CMK (cell line): ENCODE data around the gene INPP5A.

ENCODE experiments used
- DNase-seq: peaks from one replicate; pipeline ENCODE4 v3.0.0-alpha.2; 2010; ENCODE audit warnings: low read depth

The INPP5A gene

GRCh38 chr10:132519382-132520176, 18.0 kb upstream of the INPP5A start:
- DNase-seq = no peak

DNA sequence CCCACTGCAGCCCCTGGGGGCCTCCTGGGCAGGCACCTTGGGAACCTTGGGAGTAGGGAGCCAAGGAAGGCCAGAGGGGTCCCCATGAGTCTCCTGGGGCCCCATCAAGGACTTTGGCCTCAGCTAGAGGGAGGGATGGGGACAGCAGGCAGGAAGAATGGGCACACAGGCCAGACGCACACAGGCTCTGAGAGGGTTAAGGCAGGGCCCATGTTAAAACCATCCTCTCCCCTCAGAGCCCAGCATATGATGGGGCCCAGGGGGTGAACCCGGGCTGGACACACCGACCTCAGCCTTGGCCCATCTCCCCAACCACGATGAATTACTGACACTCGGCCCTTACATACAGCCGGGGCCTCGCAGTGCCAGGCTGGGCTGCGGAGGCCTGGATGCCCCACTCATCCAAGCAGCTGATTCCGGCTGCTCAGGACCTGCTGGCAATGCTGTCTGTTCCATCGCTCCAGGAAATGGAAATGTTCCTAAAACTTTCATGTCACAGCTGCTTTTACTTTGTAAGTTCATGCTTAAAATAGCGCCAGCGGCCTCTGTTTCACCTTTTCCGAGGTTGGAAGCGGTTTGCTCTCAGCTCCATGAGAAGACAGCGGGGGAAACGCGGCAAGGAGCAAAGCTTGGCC, 17.3 kb upstream of the INPP5A start:
- DNase-seq = no peak

DNA sequence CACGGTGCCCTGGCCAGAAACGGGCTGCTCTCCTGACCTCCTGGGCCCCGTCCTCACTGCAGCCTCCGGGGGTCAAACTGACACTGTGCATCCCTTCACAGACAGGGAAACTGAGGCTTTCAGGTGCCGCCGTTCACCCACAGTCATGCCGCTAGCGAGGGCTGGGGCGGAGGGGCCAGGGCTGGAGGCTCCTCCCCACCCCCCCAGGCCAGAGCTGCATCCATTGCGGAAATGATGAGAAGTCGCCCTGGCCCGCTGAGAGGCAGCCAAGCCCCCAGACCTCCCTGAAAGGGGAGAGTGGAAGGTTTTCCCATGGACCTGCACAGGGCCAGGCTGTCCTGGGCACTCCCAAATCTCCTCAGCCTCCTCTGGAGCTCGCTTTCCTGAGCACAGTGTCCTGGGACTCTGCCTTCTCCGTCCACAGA, 16.5 kb upstream of the INPP5A start:
- DNase-seq = no peak

- DNase-seq = no peak
These were observed 16.0 kb upstream of the INPP5A start for GRCh38 chr10:132521466-132522102.

- no peak for DNase-seq
These were observed 14.8 kb upstream of the INPP5A start for GRCh38 chr10:132522521-132523411.

DNA sequence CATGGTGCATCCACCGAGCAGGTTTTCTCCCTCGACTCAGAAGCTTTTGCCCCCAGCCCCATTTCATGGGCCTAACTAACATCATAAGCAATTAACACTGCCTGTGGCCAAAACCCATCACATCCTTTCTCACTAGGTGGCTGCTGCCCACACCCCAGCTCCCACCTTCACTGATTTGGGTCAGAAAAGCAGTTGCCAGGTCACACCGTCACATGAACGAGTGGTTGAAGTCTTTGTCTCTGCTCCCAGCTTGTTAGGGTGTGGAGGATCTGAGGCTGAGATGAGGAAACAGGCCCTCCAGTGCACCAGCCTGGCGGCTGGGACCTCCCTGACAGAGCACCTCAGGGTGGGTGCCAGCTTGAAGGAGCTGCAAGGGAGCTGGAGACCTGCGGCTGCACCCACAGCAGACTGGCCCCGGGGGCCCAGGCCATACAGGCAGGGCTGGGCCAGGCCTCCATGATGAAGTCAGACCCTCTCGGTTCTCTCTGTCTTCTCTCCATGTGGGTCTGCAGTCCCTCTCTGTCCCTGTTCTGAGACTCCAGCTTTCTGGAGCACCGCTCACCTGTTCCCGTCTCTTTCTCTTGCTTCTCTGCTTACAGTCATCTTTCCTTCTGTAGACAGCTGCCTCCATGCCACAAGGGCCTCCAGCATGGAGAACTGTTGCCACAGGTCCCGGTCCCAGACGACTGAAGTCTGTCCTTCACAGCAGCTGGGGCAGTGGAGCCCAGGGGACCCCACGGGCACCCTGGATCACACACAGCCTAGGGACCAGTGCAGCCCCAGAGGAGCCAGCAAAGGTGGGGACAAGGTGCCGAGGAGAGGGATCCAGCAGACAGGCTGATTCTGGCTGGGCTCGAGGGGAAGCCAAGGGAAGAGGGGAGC, 13.8 kb upstream of the INPP5A start:
- no peak for DNase-seq

DNA sequence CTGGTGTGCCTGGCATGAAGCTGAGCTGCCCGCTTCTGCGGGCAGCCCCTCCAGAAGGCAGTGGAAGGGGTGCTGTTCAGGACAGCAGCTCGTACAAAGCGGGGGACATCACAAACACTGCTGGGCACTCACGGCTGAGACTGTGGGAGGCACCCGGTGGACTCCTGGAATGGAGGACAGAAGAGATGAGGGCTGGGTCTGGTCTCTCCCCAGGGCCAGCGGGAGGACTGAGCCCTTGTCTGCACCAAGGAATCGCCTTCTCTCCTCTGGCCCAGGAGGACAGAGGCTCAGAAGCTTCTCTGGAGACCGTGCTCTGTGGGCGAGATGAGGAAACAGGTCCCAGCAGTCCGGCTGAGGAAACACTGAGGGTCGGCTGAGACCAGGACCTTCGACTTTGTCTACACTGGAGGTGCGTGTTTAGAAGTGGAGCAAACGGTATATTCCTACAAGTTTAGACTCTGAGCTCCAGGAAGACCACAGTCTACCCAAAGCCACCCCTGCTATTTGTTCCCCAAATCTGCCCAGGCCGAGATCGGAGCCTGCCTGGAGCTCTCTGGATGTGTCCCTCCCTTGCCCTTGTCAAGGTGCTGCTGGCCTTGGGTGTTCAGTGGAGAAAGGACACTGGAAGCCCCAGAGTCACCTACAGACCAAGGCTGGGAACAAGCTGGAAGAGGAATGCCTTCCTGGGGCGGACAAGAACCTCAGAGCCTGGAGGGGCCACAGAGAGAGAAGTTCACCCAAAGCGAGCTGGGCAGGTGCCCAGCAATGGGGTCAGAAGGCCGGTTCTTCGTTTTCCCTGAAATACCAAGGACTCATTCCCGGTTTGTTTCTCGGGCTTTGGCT, 12.9 kb upstream of the INPP5A start:
- DNase-seq = no peak

DNA sequence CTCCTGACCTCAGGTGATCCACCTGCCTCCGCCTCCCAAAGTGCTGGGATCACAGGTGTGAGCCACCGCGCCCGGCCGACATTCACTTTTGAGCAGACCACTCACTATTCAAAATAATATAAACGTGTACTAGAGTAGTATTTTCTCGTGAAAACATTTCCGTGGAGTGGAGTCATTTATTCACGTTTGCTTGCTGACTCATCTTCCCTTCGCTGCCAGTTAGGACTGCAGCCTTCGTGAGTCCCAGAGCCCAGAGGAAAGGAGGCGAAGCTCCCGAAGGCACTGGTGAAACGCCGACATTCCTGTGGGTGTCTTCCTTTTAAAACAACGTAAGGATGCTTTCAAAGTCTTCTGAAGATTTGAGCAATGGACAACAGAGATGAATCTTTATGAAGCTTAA, 10.9 kb upstream of the INPP5A start:
- DNase-seq = no peak

DNA sequence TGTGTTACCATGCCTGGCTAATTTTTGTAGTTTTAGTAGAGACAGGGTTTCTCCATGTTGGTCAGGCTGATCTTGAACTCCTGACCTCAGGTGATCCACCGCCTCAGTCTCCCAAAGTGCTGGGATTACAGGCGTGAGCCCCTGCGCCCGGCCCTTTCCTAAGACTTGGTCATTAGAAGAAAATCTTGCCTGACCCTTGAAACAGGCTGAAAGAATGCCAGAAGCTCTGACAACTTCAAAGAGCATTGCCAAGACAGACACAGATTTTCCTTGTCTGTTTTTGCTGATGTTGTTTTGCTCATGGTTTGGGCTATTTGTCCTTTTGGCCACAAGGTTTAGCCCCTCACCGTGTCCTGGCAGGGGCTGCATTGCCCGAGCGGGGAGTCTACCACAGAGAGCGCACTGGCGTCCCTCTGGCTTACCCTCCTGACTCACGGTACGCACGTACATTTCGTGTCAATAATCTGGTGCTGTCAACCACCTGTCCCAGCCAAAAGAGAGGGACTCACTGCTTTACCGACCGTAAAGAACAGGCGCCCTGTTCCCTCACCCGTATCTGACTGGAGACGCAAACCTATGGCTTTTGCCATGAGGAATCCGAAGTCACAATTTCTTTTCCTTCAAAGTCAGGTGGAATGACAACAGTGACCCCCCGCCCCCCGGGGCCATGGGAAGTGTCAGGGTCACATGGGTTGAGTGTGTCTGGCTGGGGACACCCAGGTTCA, 10.1 kb upstream of the INPP5A start:
- no peak for DNase-seq

GRCh38 chr10:132528064-132528691, 9.4 kb upstream of the INPP5A start:
- DNase-seq = no peak

GRCh38 chr10:132532179-132532578, 5.4 kb upstream of the INPP5A start:
- no peak for DNase-seq

GRCh38 chr10:132532749-132533560, 4.6 kb upstream of the INPP5A start:
- DNase-seq = no peak

DNA sequence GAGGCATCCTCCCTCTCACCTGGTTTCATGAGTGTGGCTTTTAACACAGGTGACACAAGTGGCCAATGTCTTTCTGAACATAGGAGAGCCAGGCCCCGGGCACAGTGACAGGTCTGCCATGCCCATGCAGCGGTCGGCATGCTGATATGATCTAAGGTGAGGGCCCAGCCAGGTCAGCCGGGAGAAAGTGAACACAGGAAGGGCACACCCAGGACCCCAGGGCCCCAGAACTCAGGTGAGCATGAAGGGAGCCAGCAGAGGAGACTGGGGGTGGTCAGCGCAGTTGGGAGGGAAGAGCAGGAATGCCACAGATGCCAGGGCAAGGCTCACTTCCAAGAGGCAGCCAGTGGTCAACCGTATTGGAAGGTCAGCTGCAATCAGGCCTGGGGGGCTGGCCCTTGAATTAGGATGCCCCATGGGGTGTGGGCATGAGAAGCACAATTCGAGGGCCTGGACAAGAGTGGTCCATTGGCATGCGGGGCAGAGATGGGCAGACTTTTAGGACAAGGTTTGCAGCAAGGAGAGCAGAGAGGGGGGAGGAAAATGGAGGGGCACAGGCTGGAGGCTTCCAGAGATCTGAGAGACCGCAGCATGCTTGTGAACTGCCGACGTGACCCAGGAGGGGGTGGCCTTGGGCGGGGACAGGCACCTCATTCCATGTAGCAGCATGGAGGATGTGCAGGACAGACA, 3.9 kb upstream of the INPP5A start:
- DNase-seq = no peak

DNA sequence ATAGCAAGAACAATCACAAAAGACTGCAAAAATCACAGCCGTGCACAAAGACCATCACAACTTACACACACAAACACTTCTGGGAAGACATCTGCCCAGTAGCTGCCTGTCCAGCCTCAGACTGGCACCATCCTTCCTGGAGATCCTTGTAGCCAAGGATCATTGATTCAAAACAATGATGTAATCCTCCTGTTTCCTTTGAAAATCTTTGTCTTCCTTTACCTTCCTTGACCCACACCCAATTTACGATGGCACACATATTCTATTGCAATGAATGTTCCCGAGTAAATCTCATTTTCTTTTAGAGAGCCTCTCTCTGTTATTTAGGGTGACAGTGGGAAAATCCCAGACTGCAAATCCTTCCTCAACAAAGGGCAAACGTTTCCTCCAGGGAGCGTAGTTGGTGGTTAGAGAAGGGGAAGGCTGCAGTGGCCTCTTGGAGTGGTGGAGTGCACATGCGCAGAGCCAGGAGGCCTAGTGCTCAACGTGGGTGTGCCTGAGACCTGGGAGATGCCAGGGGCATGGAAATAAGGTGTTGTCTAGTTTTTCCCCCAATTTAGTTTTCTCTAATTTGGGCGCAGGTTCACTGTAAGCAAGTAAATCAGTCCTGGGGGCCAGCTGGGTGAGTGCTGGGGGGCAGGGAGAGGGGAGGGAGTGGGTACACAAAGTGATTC, 3.1 kb upstream of the INPP5A start:
- no peak for DNase-seq

GRCh38 chr10:132535065-132535651, 2.4 kb upstream of the INPP5A start:
- no peak for DNase-seq

GRCh38 chr10:132536241-132536876, 1.2 kb upstream of the INPP5A start:
- no peak for DNase-seq
